Fibroblast of upper back skin (primary cell): ENCODE results near the gene ARHGAP30.
A peak's percentile ranks its signal among the peaks of the same experiment; 100 is the strongest.
"Not testable (repeated sequence)": the region's sequence is repeated elsewhere in the genome, so short reads cannot be mapped to it uniquely, and the experiment has no call there.

Source experiments
- DNase-seq: peaks from one replicate; pipeline ENCODE4 v3.0.0-alpha.2; 2013

ARHGAP30 gene

GRCh38 chr1:161068306-161069234 lies 1.1 kb downstream of the ARHGAP30 start:
- no peak for DNase-seq

DNA sequence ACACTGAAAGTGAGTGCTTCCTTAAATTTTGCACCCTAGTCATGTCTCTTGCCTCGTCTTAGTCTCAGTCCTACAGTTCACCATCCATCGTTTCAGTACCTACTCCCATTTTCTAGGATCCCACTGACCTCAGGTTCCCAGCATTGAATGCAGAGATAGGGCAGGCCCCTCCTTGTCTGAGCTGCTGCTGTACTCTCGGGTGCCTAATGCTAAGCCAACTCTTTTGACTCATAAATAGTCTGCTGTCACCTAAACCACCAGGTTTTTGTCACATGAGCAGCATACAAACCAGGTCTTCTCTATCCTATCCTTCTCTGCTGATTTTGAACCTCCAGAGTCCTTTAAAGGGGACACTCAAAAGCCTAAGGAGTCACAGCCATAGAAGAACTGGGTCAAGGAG lies 3.0 kb downstream of the ARHGAP30 start:
- DNase-seq: no peak

GRCh38 chr1:161065681-161066080 lies 4.0 kb downstream of the ARHGAP30 start:
- not testable (repeated sequence) for DNase-seq

DNA sequence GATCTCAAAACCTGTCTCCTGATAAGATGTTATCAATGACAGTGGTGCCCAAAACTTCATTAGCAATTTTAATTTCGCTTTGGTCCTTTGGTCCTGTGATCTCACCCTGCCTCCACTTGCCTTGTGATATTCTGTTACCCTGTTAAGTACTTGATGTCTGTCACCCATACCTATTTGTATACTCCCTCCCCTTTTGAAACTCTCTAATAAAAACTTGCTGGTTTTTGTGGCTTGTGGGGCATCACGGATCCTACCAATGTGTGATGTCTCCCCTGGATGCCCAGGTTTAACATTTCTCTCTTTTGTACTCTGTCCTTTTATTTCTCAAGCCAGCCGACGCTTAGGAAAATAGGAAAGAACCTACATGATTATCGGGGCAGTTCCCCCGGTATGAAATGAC lies 5.8 kb downstream of the ARHGAP30 start:
- DNase-seq: not testable (repeated sequence)

DNA sequence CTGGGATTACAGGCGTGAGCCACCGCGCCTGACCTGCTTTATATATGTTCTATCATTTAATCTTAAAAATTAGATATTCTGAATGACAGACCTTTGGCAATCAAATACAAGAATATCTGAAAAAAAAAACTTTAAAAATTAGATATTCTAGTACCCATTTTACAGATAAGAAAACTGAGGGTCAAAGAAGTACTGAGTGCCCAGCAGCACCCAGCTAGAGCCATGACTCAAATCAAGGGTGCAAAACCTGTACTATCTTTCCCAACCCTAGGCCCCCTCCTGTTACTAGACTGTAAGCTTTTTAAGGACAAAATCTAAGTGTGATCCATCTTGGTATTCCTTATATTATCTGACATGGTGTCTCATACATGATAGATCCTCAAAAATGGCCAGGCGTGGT lies 8.3 kb downstream of the ARHGAP30 start:
- no peak for DNase-seq

DNA sequence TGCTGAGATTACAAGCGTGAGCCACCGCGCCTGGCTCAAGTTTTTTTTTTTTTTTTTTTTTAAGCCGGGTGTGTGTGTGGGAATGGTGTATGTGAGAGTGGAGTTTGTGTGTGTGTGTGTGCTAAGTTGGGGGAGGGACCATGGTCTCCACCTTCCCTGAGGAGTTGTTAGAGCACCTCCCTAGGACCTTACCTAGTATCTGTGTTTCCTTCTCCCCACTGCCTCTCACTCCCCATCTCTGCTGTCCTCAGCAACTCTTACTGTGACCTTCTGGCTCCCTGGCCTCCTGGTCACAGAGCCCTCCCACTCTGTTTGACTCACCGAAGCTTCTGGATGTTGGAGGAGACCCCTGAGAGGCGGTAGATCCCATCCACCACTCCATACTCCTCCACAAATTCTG lies 10.4 kb downstream of the ARHGAP30 start:
- no peak for DNase-seq

DNA sequence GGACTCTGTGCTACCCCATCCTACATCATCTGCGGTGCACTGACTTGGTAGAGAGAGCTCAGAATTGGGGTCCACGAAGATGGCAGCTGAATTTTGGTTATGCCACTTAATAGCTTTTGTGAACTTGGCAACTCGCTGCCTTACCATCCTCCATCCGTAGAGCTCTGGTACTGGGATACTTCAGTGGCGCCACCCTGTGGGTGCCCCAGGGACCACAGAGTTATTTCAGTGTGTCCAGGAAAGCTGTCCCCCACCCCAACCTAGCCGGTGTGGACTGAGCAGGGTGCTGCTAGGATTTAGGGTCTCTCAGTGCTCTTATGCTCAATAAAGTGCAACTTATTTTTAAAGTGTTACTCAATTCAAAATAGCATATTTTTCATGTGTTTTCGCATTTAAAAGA lies 14.9 kb downstream of the ARHGAP30 start:
- no peak for DNase-seq

DNA sequence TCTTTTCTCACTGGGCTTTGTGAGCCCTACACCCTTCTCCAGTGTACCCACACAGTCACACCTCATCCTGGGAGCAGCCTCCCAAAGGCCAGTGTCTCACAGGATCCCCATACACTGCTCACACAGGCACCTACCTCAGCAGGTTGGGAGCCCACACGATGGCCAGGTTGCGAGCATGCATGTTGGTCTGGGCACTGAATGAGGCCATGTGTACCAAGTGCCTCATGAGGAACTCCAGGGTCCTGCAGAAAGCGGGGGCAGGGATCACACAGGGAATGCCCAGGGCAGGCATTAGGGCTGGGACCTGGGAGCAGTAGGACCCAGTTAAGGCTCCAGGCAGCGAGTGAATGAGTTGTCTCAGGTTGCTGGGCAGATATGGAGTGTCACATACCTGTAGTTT lies 15.5 kb downstream of the ARHGAP30 start:
- DNase-seq: no peak

DNA sequence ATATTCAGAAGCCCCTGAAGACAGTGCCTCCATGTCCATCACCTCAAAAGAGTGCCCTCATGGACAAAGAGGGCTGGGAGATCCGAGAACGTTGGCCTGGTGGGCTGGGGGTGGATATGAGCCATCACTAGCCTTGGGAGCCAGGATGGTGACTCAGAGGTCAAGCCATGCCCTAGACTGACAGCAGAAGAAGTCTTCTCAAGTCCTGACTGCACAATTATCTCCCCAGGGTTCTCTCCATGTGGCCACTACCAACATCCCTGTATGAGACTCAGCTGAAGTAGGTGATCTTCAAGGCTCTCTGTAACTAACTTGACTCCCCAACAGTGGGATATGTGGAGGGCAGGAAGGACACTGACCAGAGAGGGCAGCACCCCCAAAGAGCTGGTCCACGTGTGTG lies 16.8 kb downstream of the ARHGAP30 start:
- DNase-seq: no peak

DNA sequence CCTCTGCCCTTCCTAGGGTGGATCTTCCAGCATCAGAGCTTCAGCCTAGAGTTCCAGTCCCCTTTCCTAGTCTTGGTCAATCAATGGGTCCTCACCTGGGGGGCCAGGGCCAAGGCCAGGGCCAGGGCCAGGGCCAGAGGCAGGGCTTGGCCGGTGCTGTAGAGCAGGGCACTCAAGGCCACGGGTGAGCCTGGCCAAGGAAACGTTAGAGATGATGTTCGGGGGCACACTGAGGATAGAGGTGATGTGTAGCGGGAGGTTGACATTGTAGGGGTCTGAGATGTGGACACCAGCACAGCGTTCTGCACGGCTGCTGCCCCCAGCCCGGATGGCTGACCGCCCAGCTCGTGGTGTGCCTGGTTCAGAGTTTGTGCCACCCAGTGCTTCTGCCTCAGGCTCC lies 18.5 kb downstream of the ARHGAP30 start:
- no peak for DNase-seq

- DNase-seq: no peak
These were observed 20.6 kb downstream of the ARHGAP30 start for GRCh38 chr1:161048949-161049722.

DNA sequence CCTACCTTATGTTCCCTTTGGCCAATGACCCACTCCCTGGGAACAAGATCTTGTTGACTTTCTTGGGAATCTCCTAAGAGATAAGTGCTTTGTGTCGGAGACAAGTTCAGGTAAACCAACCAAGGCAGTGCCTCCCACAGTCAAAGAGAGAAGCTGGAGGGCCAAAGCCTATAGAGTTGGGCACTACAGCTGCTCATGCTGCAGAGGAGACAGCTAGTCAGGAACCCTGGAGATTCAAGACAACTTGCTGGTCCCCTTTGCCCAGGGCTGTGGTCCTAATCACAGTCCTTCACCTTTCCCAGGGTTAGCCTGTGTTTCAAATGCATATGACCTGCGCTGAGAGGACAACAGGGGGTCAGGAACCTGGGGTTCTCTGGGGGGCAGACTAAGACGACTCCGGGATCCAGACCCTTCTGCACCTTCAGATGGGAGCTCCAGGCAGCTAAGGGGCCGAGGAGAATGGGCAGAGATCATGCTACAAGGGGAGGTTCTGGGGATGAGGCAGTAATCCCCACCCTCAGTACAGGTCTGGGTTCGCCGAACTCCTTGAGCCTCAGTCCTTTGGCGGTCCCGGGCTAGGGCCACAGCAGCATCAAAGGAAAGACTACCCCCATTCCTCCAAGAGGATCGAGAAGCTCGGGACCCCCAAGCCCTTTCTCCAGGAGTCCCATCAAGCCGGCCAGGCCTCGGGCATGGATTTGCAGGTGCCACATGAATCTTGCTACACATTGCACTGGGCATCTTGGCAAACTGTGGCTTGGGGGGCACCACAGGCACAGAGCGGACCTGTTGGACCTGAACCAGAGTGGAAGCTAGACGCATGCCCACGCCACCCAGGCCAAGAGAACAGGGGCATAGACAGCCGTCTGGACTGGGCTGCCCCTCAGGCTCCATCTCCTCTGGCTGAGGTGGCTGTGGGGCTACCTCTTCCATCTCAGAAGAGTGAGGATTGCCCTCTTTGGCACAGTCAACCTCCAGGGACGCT lies 22.0 kb downstream of the ARHGAP30 start:
- DNase-seq: no peak

DNA sequence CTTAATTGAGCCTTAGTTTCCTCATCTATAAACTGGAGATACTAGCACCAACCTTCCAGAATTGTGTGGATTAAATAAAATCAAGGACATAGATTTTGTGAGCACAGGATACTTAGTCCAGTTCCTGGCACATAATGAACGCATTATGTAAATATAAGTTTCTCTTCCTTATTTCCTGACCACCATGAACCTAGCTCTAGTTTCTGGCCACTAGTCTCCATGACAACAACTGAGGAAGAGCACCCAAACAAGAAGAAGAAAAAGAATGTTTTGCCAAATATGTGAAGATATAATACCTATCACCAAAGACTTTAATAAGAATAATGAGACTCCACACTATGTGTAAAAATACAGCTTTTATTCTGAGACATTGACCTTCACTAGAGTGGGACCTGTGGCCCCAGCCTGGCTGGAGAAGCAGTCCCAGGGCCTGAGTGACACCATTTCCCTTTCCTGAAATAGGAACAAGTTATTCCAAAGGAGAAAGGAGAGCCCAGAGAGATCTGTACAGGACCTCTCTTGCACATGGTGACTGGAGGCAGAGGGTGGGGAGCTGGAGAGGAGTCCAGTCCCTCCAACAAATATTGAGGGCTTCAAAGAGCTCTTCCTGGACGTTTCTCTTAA lies 23.0 kb downstream of the ARHGAP30 start:
- no peak for DNase-seq

DNA sequence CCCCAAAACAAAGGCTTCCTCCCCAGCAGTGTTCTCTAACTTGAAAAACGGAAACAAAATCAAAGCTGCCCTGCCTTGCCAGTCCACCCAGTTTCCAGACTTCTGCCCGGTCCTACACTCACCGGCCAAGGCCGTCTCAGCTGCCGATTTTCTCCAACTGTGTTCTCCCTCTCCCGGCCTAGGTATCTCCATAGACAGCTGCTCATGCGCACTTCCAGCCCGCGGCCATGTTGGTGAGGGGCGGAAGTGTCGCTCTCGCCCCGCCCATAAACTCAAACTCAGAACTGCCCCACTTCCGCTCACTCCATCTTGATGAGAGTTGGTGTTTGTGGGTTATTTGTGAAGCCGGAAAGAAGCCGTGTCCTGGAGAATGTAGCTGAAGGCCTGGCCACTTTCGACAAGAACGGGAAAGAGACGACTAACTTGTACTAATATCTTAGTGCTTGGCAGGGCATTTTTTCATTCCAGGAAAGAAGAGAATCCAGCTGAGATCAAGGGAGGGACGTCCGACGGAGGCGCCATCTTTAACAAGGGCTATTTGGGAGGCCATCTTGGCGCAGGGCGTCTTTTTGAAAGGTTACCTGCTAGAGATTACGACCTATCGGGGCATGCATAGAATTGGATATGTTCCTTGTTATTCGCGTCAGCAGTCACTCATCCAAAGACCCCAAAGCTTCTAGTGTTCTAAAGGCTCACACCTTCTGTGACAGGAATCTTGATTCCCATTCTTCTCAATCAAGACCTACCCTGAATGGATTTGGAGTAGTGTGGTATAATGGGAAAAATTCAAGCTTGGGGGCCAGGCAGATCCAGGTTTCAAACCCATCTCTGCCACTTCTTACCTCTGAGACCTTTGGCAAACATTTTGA lies 23.7 kb downstream of the ARHGAP30 start, which contains the start of gene USF1:
Gene USF1 (minus strand): TSS at position 242 of the 869 bp plus-strand sequence. CDS start 2,702 bp downstream, outside the sequence.
- peak; percentile 95 for DNase-seq

DNA sequence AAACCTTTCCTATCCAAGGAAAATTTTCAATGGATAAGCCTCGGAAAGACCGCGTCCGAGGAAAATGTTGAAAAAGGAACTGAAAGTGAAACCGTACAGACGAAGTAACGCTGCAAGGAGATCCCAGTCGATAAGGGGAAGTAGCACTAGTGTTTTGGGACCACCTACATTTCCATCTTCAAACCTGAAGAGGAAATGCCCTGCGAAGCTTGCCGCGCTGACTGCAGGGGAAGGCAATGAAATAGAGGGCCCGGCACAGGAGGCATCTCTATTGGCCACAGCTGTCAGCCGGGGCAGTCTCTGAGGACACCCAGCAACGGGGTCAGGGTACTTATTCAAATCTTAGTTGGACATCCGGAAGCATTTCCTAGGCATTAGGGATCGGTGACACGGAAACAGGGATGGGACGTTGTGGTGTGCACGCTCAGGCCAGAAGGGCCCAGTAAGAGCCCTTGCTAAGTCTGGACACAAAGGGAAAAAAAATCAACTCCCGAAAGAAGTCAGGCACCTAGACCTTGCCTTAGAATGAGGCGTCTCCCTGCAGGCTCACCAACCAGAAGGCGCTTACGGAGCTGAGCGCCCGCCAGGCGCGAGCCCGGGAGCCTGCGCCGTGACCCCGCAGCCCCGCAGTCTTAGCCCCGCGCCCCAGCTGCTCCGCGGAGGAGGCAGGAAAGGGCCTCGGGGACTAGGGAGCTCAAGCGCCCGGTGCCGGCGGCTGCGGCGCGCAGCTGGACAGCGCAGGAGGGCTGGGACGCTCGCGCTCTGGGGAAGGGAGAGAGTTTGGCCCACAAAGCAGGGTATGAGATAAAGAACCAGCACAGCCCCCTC lies 24.6 kb downstream of the ARHGAP30 start:
- DNase-seq: peak; percentile 46

GRCh38 chr1:161044535-161044907 lies 25.2 kb downstream of the ARHGAP30 start:
- DNase-seq: no peak

GRCh38 chr1:161039546-161039945 lies 30.1 kb downstream of the ARHGAP30 start:
- DNase-seq: no peak

GRCh38 chr1:161039154-161039545 lies 30.5 kb downstream of the ARHGAP30 start:
- no peak for DNase-seq

DNA sequence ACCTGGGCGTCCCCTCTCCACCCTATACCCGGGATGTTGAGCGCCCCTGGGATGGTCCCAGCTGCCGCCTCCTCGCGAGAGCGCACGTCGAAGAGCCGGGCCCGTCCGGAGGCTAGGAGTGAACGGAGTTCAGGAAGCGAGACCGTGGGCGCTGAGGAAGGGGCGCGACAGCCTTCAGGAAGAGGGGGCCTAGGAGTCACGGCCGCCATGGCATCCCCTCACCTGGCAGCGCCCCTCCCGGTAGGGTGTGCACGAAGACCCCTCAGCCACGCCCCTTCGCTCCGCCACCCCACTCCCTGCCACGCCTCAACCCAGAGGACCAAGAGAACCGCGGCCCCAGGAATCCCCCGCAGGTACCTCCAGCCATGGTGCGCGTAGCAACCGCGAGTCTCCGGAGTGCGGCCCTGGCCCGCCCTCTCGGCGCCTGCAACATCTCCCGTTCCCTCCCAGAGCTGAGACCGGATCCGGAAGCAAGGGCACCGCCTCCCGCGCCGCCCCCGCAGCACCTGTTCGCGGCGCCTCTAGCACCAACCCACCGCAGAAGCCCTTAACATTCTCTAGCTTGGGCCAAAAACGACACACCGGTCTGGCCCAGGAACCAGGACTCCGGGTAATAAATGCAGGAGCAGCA lies 31.1 kb downstream of the ARHGAP30 start, which contains the start of gene TSTD1:
Gene TSTD1 (minus strand): TSS at position 442 of the 631 bp plus-strand sequence. CDS start 75 bp downstream, at position 367.
- no peak for DNase-seq
